ENCODE data around the gene PACS1.

Gene PACS1

GRCh38 chr11:66231561-66231960, 161.5 kb downstream of the PACS1 start:
- Mint-ChIP-seq H3K27ac (peak overlapping the region; percentile 19), H3K36me3 (peaks cover 3% of the 10 kb centered on the region)

GRCh38 chr11:66232769-66233168, 162.7 kb downstream of the PACS1 start:
- Mint-ChIP-seq H3K9me3 (ENCODE audit: low read depth) (no peaks in the 10 kb centered on the region), H3K27ac (no peak overlapping the region), H3K4me3 (no peak overlapping the region), H3K36me3 (peaks cover 3% of the 10 kb centered on the region), H3K4me1 (ENCODE audit: low read depth) (no peaks in the 10 kb centered on the region), H3K27me3 (no peaks in the 10 kb centered on the region)

More at GRCh38 chr11:66231561-66231960, 161.5 kb downstream of the PACS1 start:
- no peak overlapping the region for H3K4me3 Mint-ChIP-seq
- no peaks in the 10 kb centered on the region for H3K27me3 Mint-ChIP-seq
- H3K9me3 Mint-ChIP-seq (ENCODE audit: low read depth) = no peaks in the 10 kb centered on the region
- H3K4me1 Mint-ChIP-seq (ENCODE audit: low read depth) = no peaks in the 10 kb centered on the region

- Mint-ChIP-seq H3K36me3 (peaks cover 3% of the 10 kb centered on the region), H3K4me3 (no peak overlapping the region), H3K4me1 (ENCODE audit: low read depth) (no peaks in the 10 kb centered on the region), H3K27ac (no peak overlapping the region), H3K9me3 (ENCODE audit: low read depth) (no peaks in the 10 kb centered on the region), H3K27me3 (no peaks in the 10 kb centered on the region)
These were observed 163.2 kb downstream of the PACS1 start for GRCh38 chr11:66233301-66233700.

GRCh38 chr11:66235141-66235540, 165.1 kb downstream of the PACS1 start:
- Mint-ChIP-seq H3K27me3 (no peaks in the 10 kb centered on the region), H3K4me1 (ENCODE audit: low read depth) (no peaks in the 10 kb centered on the region), H3K27ac (peak overlapping the region; percentile 34), H3K36me3 (peaks cover 3% of the 10 kb centered on the region), H3K9me3 (ENCODE audit: low read depth) (no peaks in the 10 kb centered on the region), H3K4me3 (no peak overlapping the region)

- Mint-ChIP-seq H3K4me3 (no peak overlapping the region), H3K9me3 (ENCODE audit: low read depth) (no peaks in the 10 kb centered on the region), H3K36me3 (peaks cover 3% of the 10 kb centered on the region), H3K4me1 (ENCODE audit: low read depth) (no peaks in the 10 kb centered on the region), H3K27me3 (no peaks in the 10 kb centered on the region), H3K27ac (no peak overlapping the region)
These were observed 167.8 kb downstream of the PACS1 start for GRCh38 chr11:66237867-66238266.

- no peaks in the 10 kb centered on the region for H3K9me3 Mint-ChIP-seq (ENCODE audit: low read depth)
- H3K27ac Mint-ChIP-seq = no peak overlapping the region
- H3K4me1 Mint-ChIP-seq (ENCODE audit: low read depth) = peaks cover 2% of the 10 kb centered on the region
- H3K27me3 Mint-ChIP-seq = no peaks in the 10 kb centered on the region
- H3K4me3 Mint-ChIP-seq = no peak overlapping the region
- peaks cover 3% of the 10 kb centered on the region for H3K36me3 Mint-ChIP-seq
These were observed 168.8 kb downstream of the PACS1 start for GRCh38 chr11:66238786-66239413.

- Mint-ChIP-seq H3K9me3 (ENCODE audit: low read depth) (no peaks in the 10 kb centered on the region), H3K4me1 (ENCODE audit: low read depth) (peaks cover 2% of the 10 kb centered on the region), H3K36me3 (no peaks in the 10 kb centered on the region), H3K4me3 (no peak overlapping the region), H3K27ac (peak overlapping the region; percentile 64), H3K27me3 (no peaks in the 10 kb centered on the region)
These were observed 169.4 kb downstream of the PACS1 start for GRCh38 chr11:66239511-66239910.

- H3K4me1 Mint-ChIP-seq (ENCODE audit: low read depth) = peaks cover 2% of the 10 kb centered on the region
- no peak overlapping the region for H3K4me3 Mint-ChIP-seq
- H3K9me3 Mint-ChIP-seq (ENCODE audit: low read depth) = no peaks in the 10 kb centered on the region
- peak overlapping the region; percentile 64 for H3K27ac Mint-ChIP-seq
- no peaks in the 10 kb centered on the region for H3K27me3 Mint-ChIP-seq
- no peaks in the 10 kb centered on the region for H3K36me3 Mint-ChIP-seq
These were observed 170.1 kb downstream of the PACS1 start for GRCh38 chr11:66239998-66240780.

- Mint-ChIP-seq H3K27me3 (no peaks in the 10 kb centered on the region), H3K4me1 (ENCODE audit: low read depth) (peaks cover 2% of the 10 kb centered on the region), H3K36me3 (no peaks in the 10 kb centered on the region), H3K27ac (peak overlapping the region; percentile 64), H3K9me3 (ENCODE audit: low read depth) (no peaks in the 10 kb centered on the region), H3K4me3 (no peak overlapping the region)
These were observed 170.7 kb downstream of the PACS1 start for GRCh38 chr11:66240781-66241136.

- Mint-ChIP-seq H3K4me3 (no peak overlapping the region), H3K27ac (peak overlapping the region; percentile 64), H3K4me1 (ENCODE audit: low read depth) (peaks cover 2% of the 10 kb centered on the region), H3K27me3 (no peaks in the 10 kb centered on the region), H3K9me3 (ENCODE audit: low read depth) (no peaks in the 10 kb centered on the region), H3K36me3 (peaks cover 2% of the 10 kb centered on the region)
These were observed 172.2 kb downstream of the PACS1 start for GRCh38 chr11:66242095-66242765.

- Mint-ChIP-seq H3K9me3 (ENCODE audit: low read depth) (no peaks in the 10 kb centered on the region), H3K4me1 (ENCODE audit: low read depth) (peaks cover 2% of the 10 kb centered on the region), H3K36me3 (peaks cover 2% of the 10 kb centered on the region), H3K27ac (peak overlapping the region; percentile 64), H3K4me3 (no peak overlapping the region), H3K27me3 (no peaks in the 10 kb centered on the region)
These were observed 173.9 kb downstream of the PACS1 start for GRCh38 chr11:66243782-66244535.

- no peaks in the 10 kb centered on the region for H3K9me3 Mint-ChIP-seq (ENCODE audit: low read depth)
These were observed 177.2 kb downstream of the PACS1 start for GRCh38 chr11:66247295-66247694.

GRCh38 chr11:66247801-66248200, 177.7 kb downstream of the PACS1 start:
- peak overlapping the region; percentile 43 for H3K27ac Mint-ChIP-seq
- no peaks in the 10 kb centered on the region for H3K27me3 Mint-ChIP-seq
- peaks cover 2% of the 10 kb centered on the region for H3K36me3 Mint-ChIP-seq
- H3K9me3 Mint-ChIP-seq (ENCODE audit: low read depth) = no peaks in the 10 kb centered on the region
- H3K4me1 Mint-ChIP-seq (ENCODE audit: low read depth) = peaks cover 2% of the 10 kb centered on the region
- no peak overlapping the region for H3K4me3 Mint-ChIP-seq

More at GRCh38 chr11:66247295-66247694, 177.2 kb downstream of the PACS1 start:
- H3K27ac Mint-ChIP-seq = peak overlapping the region; percentile 75
- H3K4me1 Mint-ChIP-seq (ENCODE audit: low read depth) = peaks cover 2% of the 10 kb centered on the region
- peaks cover 2% of the 10 kb centered on the region for H3K36me3 Mint-ChIP-seq
- no peak overlapping the region for H3K4me3 Mint-ChIP-seq
- H3K27me3 Mint-ChIP-seq = no peaks in the 10 kb centered on the region

- H3K4me1 Mint-ChIP-seq (ENCODE audit: low read depth) = no peaks in the 10 kb centered on the region
- H3K36me3 Mint-ChIP-seq = peaks cover 2% of the 10 kb centered on the region
- H3K27me3 Mint-ChIP-seq = no peaks in the 10 kb centered on the region
- no peak overlapping the region for H3K4me3 Mint-ChIP-seq
- H3K9me3 Mint-ChIP-seq (ENCODE audit: low read depth) = no peaks in the 10 kb centered on the region
- H3K27ac Mint-ChIP-seq = no peak overlapping the region
These were observed 178.8 kb downstream of the PACS1 start for GRCh38 chr11:66248903-66249302.

- Mint-ChIP-seq H3K36me3 (peaks cover 2% of the 10 kb centered on the region), H3K4me3 (no peak overlapping the region), H3K27ac (peak overlapping the region; percentile 64), H3K9me3 (ENCODE audit: low read depth) (no peaks in the 10 kb centered on the region), H3K27me3 (no peaks in the 10 kb centered on the region), H3K4me1 (ENCODE audit: low read depth) (peaks cover 11% of the 10 kb centered on the region)
These were observed 181.7 kb downstream of the PACS1 start for GRCh38 chr11:66251809-66252208.
